Gastrocnemius medialis (tissue), 4 donors: ENCODE results near the gene KIRREL3.

Experiments
- CTCF ChIP-seq, 5 experiments: fragments of 450-650 bp in 3 of 5; fragments of 200-600 bp in 2 of 5; sonication (generic) in 2 of 5; IDR thresholded peaks in 4 of 5; conservative IDR thresholded peaks in 1 of 5; 1 replicate in 4 of 5; 2 replicates in 1 of 5; pipeline ENCODE4 v1.5.1; 2016 to 2019; ENCODE audit warnings: antibody characterized with exemption in 5 of 5, mild to moderate bottlenecking in 3 of 5, moderate library complexity in 3 of 5
- POLR2A ChIP-seq, 2 donors: fragments of 450-650 bp; IDR thresholded peaks; one replicate each; pipeline ENCODE4 v1.6.1; 2017; ENCODE audit warnings: antibody characterized with exemption in 2 of 2, mild to moderate bottlenecking in 2 of 2, moderate library complexity in 2 of 2

GRCh38 chr11:126747315-126747714 lies 253.3 kb downstream of the KIRREL3 start:
- TF ChIP-seq CTCF (IDR thresholded peaks at IDR 0.05 in 4 of 5, conservative IDR thresholded peaks at IDR 0.05 in 1 of 5) (no peak), POLR2A (IDR thresholded peaks at IDR 0.05) (no peak)
